ENCODE data around the gene PLPP2. TPM values are rescaled to one million over a fixed set of nuclear protein-coding genes. Genes with fewer than 3 reads are reported as not detected.

PLPP2 gene
- polyA plus RNA-seq, 1 experiment = 3.9 TPM

DNA sequence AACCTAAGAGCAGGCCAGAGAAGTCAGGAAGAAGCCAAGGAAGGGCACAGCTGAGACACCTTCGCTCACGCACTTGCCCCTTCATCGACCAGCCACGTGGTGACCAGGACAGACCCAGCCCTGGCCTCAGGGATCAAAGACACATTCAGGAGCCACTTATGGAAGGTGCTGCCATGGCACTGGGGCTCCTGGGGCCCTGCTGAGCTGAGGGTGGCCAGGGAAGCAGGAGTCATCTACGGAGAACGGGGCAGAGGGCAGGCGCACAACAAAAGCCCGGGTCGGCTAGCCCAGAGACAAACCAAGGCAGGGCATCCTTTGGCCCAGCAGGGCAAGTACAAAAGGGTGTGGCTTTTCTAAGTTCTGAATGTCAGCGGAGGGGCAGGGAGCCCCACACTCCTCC is 2.3 kb downstream of the PLPP2 start:
- CTCF ChIA-PET = no interaction called here
- Histone ChIP-seq H3K4me3 (ENCODE audit: low read depth, low read length) (no peak overlapping the region), H3K27ac (ENCODE audit: low read depth, low read length) (no peak overlapping the region), H3K27me3 (ENCODE audit: control insufficient read depth, insufficient read depth, low read length) (peaks cover 28% of the 10 kb centered on the region), H3K9me3 (ENCODE audit: control insufficient read depth, insufficient read depth, low read length) (peaks cover 10% of the 10 kb centered on the region; the same call in 1 of the 2 replicates)
- no peak for DNase-seq (ENCODE audit: low read depth, low spot score)
- POLR2A ChIA-PET = no interaction called here
- TF ChIP-seq, protein P1, sequence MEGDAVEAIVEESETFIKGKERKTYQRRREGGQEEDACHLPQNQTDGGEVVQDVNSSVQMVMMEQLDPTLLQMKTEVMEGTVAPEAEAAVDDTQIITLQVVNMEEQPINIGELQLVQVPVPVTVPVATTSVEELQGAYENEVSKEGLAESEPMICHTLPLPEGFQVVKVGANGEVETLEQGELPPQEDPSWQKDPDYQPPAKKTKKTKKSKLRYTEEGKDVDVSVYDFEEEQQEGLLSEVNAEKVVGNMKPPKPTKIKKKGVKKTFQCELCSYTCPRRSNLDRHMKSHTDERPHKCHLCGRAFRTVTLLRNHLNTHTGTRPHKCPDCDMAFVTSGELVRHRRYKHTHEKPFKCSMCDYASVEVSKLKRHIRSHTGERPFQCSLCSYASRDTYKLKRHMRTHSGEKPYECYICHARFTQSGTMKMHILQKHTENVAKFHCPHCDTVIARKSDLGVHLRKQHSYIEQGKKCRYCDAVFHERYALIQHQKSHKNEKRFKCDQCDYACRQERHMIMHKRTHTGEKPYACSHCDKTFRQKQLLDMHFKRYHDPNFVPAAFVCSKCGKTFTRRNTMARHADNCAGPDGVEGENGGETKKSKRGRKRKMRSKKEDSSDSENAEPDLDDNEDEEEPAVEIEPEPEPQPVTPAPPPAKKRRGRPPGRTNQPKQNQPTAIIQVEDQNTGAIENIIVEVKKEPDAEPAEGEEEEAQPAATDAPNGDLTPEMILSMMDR (IDR thresholded peaks at IDR 0.05; ENCODE audit: low read depth, low read length) = no peak

DNA sequence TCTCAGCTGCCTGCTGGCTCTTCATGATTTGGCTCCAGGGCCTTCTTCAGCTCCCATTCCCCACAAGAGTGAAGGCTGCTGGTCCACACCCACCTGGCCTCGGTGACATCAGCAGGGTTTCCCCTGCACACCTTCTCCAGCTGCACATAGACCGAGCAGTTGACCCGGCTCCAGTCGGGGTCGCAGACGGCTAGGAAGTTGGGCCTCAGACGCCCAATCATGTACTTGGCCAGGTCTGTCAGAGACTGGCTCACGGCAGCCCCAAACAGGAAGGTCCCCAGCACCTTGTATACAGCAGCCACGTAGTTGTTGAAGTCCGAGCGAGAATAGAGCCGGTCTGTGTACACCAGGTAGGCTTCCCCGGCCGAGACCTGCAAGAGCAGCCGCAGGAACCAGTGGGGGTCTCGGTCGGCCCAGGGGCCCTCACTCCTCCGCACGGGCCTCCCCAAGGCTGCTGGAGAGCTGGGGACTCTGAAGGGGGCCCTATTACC is 3.8 kb downstream of the PLPP2 start:
- Histone ChIP-seq H3K4me3 (ENCODE audit: low read depth, low read length) (no peak overlapping the region), H3K27ac (ENCODE audit: low read depth, low read length) (no peak overlapping the region), H3K9me3 (ENCODE audit: control insufficient read depth, insufficient read depth, low read length) (peaks cover 7% of the 10 kb centered on the region; the same call in 1 of the 2 replicates), H3K27me3 (ENCODE audit: control insufficient read depth, insufficient read depth, low read length) (peaks cover 14% of the 10 kb centered on the region)
- no peak for DNase-seq (ENCODE audit: low read depth, low spot score)
- POLR2A ChIA-PET = no interaction called here
- TF ChIP-seq, protein P1 (IDR thresholded peaks at IDR 0.05; ENCODE audit: low read depth, low read length) = no peak
- CTCF ChIA-PET = interaction anchor here (1.0 kb wide), 2 partner anchors 8 to 21 kb away, joined by 3 to 4 read pairs; no protein-coding TSS in a partner anchor

DNA sequence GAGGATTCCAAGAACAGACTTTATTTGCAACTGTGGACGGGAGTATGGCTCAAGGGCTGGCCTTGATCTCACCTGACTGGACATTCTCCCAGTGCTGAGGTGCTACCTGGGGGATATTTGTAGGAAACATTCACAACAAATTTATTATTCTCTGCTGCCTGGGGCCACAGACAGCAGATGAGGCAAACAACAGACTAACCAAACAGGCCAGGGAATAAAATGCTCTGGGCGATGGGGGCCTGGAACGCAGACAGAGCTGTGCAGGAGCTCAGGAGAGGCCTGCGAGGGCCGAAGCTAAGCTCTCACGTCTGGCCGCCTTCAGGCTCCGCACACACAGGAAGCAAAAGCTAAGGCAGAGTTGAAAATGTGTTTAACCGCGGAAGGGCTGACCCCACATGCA is 7.8 kb downstream of the PLPP2 start:
- CTCF ChIA-PET = no interaction called here
- H3K4me3 ChIP-seq (ENCODE audit: low read depth, low read length) = no peak overlapping the region
- no peak overlapping the region for H3K27ac ChIP-seq (ENCODE audit: low read depth, low read length)
- TF ChIP-seq, protein P1 (IDR thresholded peaks at IDR 0.05; ENCODE audit: low read depth, low read length) = no peak
- H3K9me3 ChIP-seq (ENCODE audit: control insufficient read depth, insufficient read depth, low read length) = no peaks in the 10 kb centered on the region
- peaks cover under 1% of the 10 kb centered on the region for H3K27me3 ChIP-seq (ENCODE audit: control insufficient read depth, insufficient read depth, low read length)
- POLR2A ChIA-PET = no interaction called here
- no peak for DNase-seq (ENCODE audit: low read depth, low spot score)

DNA sequence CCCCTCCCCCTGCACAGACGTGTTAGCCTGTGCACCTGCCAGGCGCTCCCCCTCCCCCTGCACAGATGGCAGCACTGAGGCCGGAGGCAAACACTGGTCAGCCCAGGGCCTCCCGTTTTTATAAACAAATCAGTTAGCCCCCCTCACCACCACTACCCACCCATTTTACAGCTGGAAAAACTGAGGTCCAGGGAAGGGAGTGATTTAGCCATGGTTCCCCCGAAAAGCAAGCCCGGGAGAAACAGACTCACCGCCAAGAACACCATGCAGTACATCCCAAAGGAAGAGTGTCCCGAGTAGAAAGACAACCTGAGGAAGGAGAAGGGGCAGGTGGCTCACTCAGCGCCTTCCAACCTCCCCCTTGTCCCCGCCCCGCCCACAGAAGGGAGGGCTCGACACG is 8.7 kb downstream of the PLPP2 start:
- CTCF ChIA-PET = no interaction called here
- POLR2A ChIA-PET = no interaction called here
- Histone ChIP-seq H3K27ac (ENCODE audit: low read depth, low read length) (no peak overlapping the region), H3K4me3 (ENCODE audit: low read depth, low read length) (no peak overlapping the region), H3K27me3 (ENCODE audit: control insufficient read depth, insufficient read depth, low read length) (peaks cover 5% of the 10 kb centered on the region), H3K9me3 (ENCODE audit: control insufficient read depth, insufficient read depth, low read length) (no peaks in the 10 kb centered on the region)
- TF ChIP-seq, protein P1 (IDR thresholded peaks at IDR 0.05; ENCODE audit: low read depth, low read length) = no peak
- no peak for DNase-seq (ENCODE audit: low read depth, low spot score)

DNA sequence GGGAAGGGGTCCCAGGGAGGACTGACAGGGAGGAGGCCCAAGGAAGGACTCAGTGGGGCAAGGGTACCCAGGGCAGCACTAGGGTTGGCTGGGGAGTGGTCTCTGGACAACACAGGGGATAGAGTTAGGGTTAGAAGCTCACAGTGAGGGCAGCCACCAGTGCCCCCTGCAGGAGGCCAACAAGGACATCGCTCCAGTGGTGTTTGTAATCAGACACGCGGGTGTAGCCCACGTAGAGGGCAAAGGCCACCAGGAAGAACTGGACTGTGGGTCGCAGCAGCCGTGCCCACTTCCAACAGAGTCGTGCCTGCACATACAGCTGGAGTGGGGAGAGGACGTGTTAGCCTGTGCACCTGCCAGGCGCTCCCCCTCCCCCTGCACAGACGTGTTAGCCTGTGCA is 9.2 kb downstream of the PLPP2 start:
- no peak for DNase-seq (ENCODE audit: low read depth, low spot score)
- TF ChIP-seq, protein P1 (IDR thresholded peaks at IDR 0.05; ENCODE audit: low read depth, low read length) = no peak
- ChIA-PET POLR2A (no interaction called here), CTCF (no interaction called here)
- Histone ChIP-seq H3K9me3 (ENCODE audit: control insufficient read depth, insufficient read depth, low read length) (no peaks in the 10 kb centered on the region), H3K4me3 (ENCODE audit: low read depth, low read length) (no peak overlapping the region), H3K27me3 (ENCODE audit: control insufficient read depth, insufficient read depth, low read length) (peaks cover 5% of the 10 kb centered on the region), H3K27ac (ENCODE audit: low read depth, low read length) (no peak overlapping the region)
